ENCODE results near the gene FAM204A.

Gene FAM204A

DNA sequence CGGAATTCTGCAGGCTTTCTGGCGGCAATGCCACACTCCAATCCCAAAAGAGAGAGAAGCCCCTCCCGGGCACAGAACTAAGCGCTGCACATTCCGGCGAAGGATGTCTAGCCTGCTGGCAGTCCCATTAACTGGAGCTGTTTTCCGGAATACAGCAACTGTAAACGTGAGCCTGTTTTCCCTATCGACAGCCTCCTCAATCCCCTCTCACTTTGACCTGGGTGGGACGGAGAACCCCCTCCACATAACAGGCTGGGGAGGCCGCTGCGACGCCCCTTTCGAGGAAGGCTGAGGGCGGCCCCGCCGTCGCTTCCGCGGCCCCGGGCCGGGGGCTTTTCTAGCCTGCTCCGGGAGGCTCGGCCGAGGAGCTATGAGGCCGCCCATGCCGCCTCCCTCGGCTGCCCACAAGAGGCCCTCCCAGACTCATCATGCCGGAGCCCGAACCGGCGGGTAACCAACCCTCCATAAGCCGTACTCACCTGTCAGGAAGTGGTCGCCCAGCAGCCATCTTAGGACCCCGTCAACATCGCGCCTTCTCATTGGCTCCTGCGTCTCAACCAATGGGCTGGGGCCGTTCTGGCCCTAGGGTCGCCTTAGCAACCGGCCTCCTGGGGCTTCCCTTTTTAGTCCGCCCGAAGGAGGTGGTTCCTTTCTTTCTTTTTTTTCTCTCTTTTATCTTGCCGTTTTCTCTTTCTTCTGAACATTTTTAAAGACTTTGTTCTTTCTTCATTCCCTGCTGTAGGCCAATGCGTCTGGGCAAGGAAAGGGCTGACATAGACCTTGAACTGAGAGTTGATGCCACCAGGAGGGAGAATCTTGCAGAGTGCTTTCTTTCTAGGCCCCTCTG is at the start of gene FAM204A:
TSS of gene FAM204A (minus strand) at position 534 of the 847 bp plus-strand sequence. CDS start 5,909 bp downstream, outside the sequence.
- peak; percentile 91 for DNase-seq (ENCODE audit: low read depth)

DNA sequence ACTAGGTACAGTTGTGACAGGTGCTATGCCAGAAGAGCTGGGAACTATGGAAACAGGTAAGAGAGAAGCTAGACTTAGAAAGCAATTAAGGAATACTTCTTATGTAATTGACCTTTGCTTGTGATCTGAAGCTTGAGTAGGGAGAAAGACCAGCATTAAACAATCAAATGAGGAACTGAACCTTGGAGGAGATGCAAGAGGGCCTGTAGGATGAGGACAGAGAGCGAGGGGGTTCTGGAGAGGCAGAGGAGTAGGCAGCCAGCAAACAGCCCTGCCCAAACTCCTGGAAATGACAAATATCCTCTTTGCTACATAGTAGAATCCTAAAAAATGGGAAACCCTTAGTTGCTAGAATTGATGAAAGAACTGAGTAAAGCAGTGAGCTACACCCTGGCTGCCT is 41.6 kb upstream of the FAM204A start:
- DNase-seq (ENCODE audit: low read depth), result no peak

GRCh38 chr10:118383063-118383689 is 41.1 kb upstream of the FAM204A start:
- DNase-seq (ENCODE audit: low read depth), result no peak

GRCh38 chr10:118374404-118374803 is 32.3 kb upstream of the FAM204A start:
- DNase-seq (ENCODE audit: low read depth), result no peak

GRCh38 chr10:118373786-118374185 is 31.7 kb upstream of the FAM204A start:
- DNase-seq (ENCODE audit: low read depth), result no peak

GRCh38 chr10:118370499-118370898 is 28.4 kb upstream of the FAM204A start:
- no peak for DNase-seq (ENCODE audit: low read depth)

GRCh38 chr10:118369641-118370205 is 27.6 kb upstream of the FAM204A start:
- DNase-seq (ENCODE audit: low read depth), result no peak

DNA sequence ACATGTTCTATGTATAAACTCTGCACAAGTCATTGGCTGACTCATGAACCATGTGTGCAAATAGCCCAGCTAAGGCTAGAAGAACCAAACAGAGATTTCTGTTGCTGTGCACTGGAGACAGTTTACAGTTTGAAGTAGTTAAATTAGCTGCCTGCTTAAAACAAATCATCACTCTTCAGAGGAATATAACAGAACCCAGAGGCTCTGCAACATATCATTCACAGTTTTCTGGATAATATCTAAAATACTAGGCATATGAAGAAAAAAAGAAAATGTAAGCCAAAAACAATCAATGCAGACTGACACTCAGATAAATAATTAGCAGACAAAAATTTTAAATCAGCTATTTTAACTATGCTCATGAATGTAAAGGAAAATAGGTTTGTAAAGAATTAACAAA is 23.6 kb upstream of the FAM204A start:
- DNase-seq (ENCODE audit: low read depth), result no peak

- no peak for DNase-seq (ENCODE audit: low read depth)
These were observed 20.0 kb upstream of the FAM204A start for GRCh38 chr10:118362103-118362502.

DNA sequence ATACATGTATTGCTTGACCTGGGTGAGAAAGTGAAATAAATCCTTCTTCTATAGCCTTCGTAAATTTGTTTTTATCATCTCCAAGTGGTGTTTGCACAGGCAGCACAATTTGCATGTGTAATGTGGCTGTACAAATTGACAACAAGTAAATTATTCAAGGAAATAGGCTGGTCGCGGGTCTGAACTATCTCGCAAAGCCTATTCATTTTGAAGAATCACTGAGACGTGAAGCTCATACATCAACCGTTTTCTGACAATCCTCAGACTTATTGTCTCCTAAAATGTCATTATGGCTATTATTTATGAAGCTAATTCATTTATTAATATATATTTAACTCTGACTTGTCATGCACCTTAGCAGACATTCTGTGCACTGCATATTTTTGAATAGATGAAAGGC is 16.2 kb upstream of the FAM204A start:
- DNase-seq (ENCODE audit: low read depth), result no peak

DNA sequence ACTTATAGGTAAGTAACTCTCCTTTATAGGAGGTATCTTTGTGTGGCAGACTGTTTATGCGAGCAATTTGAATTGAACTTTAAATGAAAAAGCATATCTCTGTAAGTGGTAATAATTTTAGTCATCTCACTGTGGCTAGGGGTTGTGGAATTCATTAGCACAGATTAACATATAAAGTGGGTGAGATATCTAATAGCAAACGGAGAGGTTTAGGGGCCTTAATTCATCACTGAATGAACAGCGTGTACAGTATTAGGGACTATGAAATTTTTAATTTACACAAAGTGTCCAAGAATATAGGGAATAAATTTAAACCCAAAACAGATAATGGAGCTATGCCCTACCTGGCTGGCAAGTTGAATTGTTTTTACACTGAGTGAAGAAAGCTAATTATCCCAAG is 15.7 kb upstream of the FAM204A start:
- DNase-seq (ENCODE audit: low read depth), result no peak

DNA sequence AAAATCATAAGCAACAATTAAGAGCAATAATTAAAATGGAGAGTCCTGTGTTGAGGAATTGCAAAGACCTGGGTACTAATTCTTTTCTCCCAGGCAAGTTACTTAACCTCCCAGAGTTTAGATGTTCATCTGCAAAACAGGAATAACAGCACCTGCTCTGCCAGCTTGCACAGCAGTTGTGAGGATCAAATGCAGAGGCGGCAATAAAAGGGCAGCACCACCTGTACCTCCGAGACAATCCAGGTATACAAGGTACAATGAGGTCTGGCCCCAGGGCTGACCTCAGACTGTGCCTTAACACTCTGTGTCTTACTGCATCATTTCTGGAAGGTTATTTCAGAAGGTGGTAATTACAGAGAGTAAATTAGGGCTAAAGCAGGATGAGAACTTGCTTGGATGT is 14.5 kb upstream of the FAM204A start:
- no peak for DNase-seq (ENCODE audit: low read depth)

DNA sequence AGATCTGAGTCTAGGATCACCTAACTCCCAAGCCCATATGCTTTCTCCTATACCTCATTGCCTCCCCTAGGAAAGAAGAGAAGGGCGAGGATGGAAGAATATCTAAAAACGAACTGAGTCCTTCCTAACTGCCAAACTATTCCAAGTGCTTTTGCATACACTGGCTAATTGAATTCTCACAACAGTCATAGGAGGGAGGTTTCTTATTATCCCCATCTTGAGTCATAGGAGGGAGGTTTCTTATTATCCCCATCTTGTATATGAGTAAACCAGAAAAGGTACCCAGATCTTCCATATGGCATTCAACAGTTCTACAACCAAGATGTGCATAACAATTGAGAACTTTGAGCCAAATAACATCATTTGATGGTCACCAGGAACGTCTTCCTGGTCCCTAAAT is 13.1 kb upstream of the FAM204A start:
- DNase-seq (ENCODE audit: low read depth), result no peak

DNA sequence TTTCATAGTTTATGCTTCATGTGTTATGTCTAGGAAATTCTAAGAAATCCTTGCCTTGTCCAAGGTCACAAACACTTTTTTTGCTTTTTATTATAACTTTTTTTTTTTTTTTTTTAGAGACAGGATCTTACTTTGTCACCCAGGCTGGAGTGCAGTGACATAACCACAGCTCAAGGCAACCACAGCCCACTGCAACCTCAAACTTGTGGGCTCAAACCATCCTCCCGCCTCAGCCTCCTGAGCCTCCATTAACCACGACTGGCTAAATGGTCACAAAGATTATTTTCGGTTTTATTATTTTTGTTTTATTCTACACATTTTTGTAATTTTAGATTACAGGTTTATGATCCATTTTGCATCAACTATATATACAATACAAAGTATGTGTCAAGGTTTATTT is 7.1 kb upstream of the FAM204A start:
- DNase-seq (ENCODE audit: low read depth), result no peak

DNA sequence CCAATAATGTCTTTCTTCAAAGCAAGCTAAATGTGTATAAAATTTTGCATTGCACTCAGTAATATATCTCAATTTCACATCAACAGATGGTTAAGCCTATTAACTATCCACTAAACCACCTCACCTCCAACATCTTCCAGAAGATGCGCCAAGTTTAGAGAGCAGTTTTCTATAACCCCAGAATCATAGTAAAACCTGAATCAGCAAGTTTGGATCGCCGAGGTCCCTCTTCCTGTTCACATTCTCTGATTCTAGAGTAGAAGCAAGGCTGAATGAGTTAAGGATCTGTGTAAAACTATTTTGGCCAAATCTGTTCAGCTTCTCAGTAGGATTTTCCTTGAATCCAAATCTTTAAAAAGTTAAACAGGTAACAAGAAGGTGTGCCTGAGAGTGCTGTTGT is 1.4 kb upstream of the FAM204A start:
- DNase-seq (ENCODE audit: low read depth), result no peak

DNA sequence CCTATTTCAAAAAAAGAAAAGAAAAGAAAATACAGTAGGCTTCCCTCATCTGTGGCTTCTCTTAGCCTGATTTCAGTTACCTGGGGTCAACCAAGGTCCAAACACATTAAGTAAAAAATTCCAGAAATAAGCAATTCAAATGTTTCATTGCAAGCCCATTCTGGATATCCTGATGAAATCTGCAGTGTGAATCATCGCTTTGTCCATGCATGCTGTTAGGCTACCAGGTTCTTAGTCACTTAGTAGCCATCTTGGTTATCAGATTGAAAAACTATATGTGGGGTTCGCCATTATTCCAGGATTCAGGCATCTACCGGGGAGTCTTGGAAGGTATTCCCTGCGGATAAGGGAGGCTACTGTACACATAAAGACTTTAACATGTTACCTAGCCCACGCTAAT is 991 bp upstream of the FAM204A start:
- DNase-seq (ENCODE audit: low read depth), result no peak

DNA sequence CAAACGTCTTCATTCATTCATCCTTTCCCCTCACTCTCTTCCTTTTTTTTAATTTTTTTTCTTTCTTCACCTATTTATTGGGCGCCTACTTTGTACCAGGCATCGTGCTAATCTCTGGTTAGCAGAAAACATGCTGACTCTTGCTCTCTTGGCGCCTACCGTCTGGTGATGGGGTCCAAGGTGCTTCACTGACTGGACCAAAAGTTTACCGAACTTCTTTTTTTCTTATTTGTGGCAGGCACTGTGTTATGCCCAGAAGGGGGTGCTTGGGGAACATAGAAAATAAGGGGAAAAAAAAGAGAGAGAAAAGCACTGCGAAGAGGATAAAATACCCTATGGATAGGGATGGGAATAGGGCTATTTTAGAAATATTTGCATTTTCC is 505 bp upstream of the FAM204A start:
- DNase-seq (ENCODE audit: low read depth), result no peak

DNA sequence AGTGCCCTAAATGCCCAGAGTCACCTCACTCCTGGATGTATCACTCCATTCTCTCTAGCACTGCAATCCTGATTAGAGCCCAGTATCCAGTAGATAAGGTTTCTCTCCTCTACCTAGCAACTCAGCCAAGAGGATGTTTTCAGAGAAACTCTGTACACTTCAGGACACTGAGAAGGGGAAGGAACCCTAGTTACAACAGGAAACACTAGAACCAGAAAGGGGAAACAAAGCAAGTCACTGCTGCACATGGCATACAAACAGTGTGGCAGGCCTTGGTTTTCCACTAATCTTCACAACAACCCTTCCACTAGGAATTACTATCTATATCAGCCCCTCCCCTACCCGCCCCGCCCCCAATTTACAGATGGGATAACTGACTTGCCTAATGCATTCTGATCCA is 1.6 kb downstream of the FAM204A start:
- DNase-seq (ENCODE audit: low read depth), result no peak

GRCh38 chr10:118339111-118339510 is 3.0 kb downstream of the FAM204A start:
- DNase-seq (ENCODE audit: low read depth), result no peak

- DNase-seq (ENCODE audit: low read depth), result no peak
These were observed 4.8 kb downstream of the FAM204A start for GRCh38 chr10:118337356-118337755.

DNA sequence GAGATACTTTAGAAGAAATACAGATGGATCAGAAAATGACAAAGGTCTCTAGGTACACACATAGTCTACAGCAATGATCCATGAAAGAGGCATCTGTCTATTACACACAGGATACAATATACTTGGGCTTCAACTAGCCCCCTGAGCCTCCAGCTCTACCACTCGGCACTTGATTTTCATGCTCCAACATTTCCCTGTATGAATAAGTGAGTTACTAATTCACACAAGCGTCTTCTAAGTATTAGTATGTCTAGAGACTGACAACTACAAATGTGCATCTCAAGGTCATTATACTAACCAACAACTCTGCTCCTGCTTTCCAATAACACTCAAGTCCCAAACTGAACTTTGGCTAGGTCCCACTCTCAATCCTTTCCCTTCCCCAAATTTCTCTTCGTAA is 8.3 kb downstream of the FAM204A start:
- DNase-seq (ENCODE audit: low read depth), result no peak

DNA sequence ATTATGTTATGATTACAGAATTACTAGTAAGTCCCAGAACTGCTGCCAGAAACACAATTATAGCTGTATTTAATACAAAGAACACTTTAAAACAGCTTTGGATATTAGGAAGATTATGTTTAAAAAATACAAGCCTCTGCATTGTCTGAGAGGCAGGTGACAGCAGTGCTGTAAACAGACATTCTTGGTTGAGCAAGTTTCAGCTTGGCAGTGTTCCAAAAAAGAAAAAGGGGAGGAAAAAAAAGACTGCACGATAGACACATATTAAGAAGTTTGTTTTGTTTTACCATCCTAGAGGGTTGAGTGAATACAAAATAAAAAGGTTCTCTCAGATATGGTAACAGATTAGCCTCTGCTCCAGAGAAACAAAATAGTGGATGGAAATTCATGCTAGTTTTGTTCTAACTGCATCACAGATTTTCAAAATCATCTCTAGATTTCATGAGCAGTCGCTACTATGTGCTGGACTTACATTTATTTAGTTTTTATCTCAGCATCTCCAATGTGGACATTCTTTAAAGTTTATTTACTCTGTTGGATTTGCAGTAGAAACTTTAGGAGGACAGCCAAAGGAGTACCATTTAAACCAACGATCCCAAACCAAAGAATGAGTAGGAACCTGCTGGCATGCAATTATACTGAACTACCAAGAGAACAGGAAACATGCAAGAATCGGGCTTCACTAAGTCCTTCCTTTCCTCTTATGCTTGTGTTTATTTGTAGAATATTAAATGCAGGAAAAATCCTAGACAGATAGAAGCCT is 9.0 kb downstream of the FAM204A start:
- no peak for DNase-seq (ENCODE audit: low read depth)

GRCh38 chr10:118332236-118332635 is 9.9 kb downstream of the FAM204A start:
- no peak for DNase-seq (ENCODE audit: low read depth)
